OCI-LY1 (cell line): ENCODE data around the gene POLE.

ENCODE experiments used
- H2AFZ ChIP-seq: fragments of 200-600 bp; sonication (generic), shearing (Covaris generic); 2 replicates; pipeline ENCODE4 v1.6.0; 2014; ENCODE audit warnings: antibody characterized with exemption, mild to moderate bottlenecking, low read length
- H3F3A ChIP-seq: fragments of 200-600 bp; sonication (generic), shearing (Covaris generic); 2 replicates; pipeline ENCODE4 v1.6.0; 2014; ENCODE audit warnings: mild to moderate bottlenecking, antibody characterized with exemption, low read length, moderate library complexity; ENCODE audit not compliant: insufficient read depth
- H3K27ac ChIP-seq: fragments of 200-600 bp; sonication (generic); 2 replicates; pipeline ENCODE4 v1.5.1; 2014; ENCODE audit warnings: low read length, mixed run types, mild to moderate bottlenecking, low read depth; ENCODE audit not compliant: poor library complexity, severe bottlenecking
- H3K27me3 ChIP-seq: fragments of 200-600 bp; sonication (generic); 2 replicates; pipeline ENCODE4 v1.6.0; 2014; ENCODE audit warnings: antibody characterized with exemption, mild to moderate bottlenecking, low read length, moderate library complexity; ENCODE audit not compliant: insufficient read depth
- H3K36me3 ChIP-seq: fragments of 200-600 bp; sonication (generic); 2 replicates; pipeline ENCODE4 v1.6.1; 2014; ENCODE audit warnings: mild to moderate bottlenecking, antibody characterized with exemption, low read length, moderate library complexity, mixed read lengths; ENCODE audit not compliant: insufficient read depth
- H3K4me1 ChIP-seq: fragments of 200-600 bp; sonication (generic); 2 replicates; pipeline ENCODE4 v1.5.1; 2014; ENCODE audit warnings: mild to moderate bottlenecking, low read length, moderate library complexity; ENCODE audit not compliant: insufficient read depth, severe bottlenecking
- H3K4me2 ChIP-seq: fragments of 200-600 bp; sonication (generic), shearing (Covaris generic); 2 replicates; pipeline ENCODE4 v1.6.1; 2014; ENCODE audit warnings: low read length
- H3K4me3 ChIP-seq: fragments of 200-600 bp; sonication (generic); 2 replicates; pipeline ENCODE4 v1.5.1; 2014; ENCODE audit warnings: low read length, low read depth, mild to moderate bottlenecking, mixed read lengths; ENCODE audit not compliant: poor library complexity, severe bottlenecking
- H3K79me2 ChIP-seq: fragments of 200-600 bp; shearing (Covaris generic); 2 replicates; pipeline ENCODE4 v1.6.1; 2016; ENCODE audit warnings: mixed run types, low read length, mixed read lengths; ENCODE audit not compliant: insufficient read depth
- H3K9ac ChIP-seq: fragments of 200-600 bp; sonication (generic), shearing (Covaris generic); 2 replicates; pipeline ENCODE4 v1.6.1; 2014; ENCODE audit warnings: mild to moderate bottlenecking, low read length, mixed read lengths
- H3K9me2 ChIP-seq: fragments of 200-600 bp; sonication (generic), shearing (Covaris generic); 2 replicates; pipeline ENCODE4 v1.6.1; 2014; ENCODE audit warnings: low read depth, mild to moderate bottlenecking, low read length, mixed read lengths
- H3K9me3 ChIP-seq: fragments of 200-600 bp; shearing (Covaris generic); 2 replicates; pipeline ENCODE4 v1.6.1; 2014; ENCODE audit warnings: low read length, mixed read lengths
- H4K20me1 ChIP-seq: fragments of 200-600 bp; sonication (generic), shearing (Covaris generic); 2 replicates; pipeline ENCODE4 v1.6.0; 2016; ENCODE audit warnings: mild to moderate bottlenecking, low read length; ENCODE audit not compliant: insufficient read depth
- EZH2 ChIP-seq: fragments of 200-600 bp; sonication (generic), shearing (Covaris generic); IDR thresholded peaks from 2 replicates; pipeline ENCODE4 v1.8.0; 2017; ENCODE audit warnings: borderline replicate concordance, mixed run types, mild to moderate bottlenecking, antibody characterized with exemption, low read length, moderate library complexity, mixed read lengths
- TF ChIP-seq, protein P1 (sequence below): fragments of 200-600 bp; sonication (generic), shearing (Covaris generic); IDR thresholded peaks from 2 replicates; pipeline ENCODE4 v1.5.1; 2017; ENCODE audit warnings: mild to moderate bottlenecking, antibody characterized with exemption, low read length, moderate library complexity, mixed read lengths

Gene POLE

DNA sequence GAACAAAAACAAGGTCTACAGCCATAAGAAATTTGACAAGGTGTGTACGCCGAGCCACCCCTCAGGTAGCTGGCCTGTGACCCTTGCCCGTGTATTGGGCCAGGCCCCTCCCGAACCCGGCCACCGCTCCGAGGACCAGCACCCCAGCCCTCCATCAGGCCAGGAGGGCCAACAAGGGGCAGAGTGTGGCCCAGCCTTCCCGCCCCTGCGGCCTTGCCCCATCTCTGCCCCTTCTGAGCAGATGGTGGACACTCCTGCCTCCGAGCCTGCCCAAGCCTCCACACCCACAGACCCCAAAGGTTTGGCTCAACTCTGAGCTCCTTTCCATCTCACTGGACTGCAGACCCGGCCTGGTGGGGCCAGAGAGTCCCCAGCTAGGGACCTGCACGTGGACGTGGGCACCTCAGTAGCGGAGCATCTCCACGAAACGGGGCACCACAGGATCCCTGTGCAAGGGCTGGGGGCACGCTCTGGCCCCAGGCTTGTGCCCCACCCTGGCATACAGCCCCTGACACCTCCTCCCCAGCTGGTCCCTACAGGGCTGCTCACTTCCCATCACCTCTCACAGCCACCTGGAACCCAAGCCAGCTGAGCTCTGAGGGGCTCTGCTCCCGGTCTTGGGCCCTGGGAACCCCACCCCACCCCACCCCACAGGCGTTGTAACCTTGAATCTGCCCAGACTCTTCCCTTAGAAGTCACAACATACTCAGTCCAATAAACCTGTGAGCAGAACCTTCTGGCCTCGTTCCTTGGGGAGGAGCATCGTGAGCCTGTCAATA lies 65.3 kb downstream of the POLE start:
- no peak overlapping the region for H3K4me3 ChIP-seq
- H2AFZ ChIP-seq: no peak overlapping the region
- H3K79me2 ChIP-seq: no peaks in the 10 kb centered on the region
- no peaks in the 10 kb centered on the region for H3F3A ChIP-seq
- TF ChIP-seq, protein P1, sequence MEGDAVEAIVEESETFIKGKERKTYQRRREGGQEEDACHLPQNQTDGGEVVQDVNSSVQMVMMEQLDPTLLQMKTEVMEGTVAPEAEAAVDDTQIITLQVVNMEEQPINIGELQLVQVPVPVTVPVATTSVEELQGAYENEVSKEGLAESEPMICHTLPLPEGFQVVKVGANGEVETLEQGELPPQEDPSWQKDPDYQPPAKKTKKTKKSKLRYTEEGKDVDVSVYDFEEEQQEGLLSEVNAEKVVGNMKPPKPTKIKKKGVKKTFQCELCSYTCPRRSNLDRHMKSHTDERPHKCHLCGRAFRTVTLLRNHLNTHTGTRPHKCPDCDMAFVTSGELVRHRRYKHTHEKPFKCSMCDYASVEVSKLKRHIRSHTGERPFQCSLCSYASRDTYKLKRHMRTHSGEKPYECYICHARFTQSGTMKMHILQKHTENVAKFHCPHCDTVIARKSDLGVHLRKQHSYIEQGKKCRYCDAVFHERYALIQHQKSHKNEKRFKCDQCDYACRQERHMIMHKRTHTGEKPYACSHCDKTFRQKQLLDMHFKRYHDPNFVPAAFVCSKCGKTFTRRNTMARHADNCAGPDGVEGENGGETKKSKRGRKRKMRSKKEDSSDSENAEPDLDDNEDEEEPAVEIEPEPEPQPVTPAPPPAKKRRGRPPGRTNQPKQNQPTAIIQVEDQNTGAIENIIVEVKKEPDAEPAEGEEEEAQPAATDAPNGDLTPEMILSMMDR: no peak
- TF ChIP-seq EZH2: no peak
- H3K4me1 ChIP-seq: no peaks in the 10 kb centered on the region
- no peak overlapping the region for H3K27ac ChIP-seq
- H3K27me3 ChIP-seq: no peaks in the 10 kb centered on the region
- no peaks in the 10 kb centered on the region for H3K9me2 ChIP-seq
- H3K4me2 ChIP-seq: no peak overlapping the region
- no peak overlapping the region for H3K9ac ChIP-seq
- H3K9me3 ChIP-seq: no peaks in the 10 kb centered on the region
- no peaks in the 10 kb centered on the region for H4K20me1 ChIP-seq
- H3K36me3 ChIP-seq: peaks cover 33% of the 10 kb centered on the region

DNA sequence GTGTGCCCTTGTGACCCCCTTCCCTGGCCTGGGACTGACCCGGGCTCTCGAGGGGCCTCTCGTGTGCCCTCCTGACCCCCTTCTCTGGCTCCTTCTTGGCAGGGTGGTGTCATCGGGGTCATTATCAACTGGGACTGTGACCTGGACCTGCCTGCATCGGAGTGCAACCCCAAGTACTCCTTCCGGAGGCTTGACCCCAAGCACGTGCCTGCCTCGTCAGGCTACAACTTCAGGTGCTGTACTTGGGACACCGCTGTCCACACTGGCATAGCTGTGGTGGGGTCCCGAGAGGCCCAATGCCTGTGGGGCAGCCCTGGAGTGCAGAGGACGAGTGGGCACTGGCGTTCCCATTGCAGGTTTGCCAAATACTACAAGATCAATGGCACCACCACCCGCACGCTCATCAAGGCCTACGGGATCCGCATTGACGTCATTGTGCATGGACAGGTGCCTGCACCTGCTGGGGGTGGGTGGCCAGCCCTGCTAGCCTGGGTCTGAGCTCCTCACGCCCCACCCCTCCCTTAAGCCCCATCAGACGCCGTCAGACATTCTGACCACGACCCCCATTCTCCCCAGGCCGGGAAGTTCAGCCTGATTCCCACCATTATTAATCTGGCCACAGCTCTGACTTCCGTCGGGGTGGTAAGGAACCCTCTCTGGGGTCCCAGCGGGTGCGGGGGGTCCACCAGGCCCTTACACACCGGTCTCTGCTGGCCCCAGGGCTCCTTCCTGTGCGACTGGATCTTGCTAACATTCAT lies 66.1 kb downstream of the POLE start:
- H3F3A ChIP-seq: no peaks in the 10 kb centered on the region
- H3K36me3 ChIP-seq: peaks cover 27% of the 10 kb centered on the region
- H3K27ac ChIP-seq: no peak overlapping the region
- TF ChIP-seq, protein P1: no peak
- no peak for TF ChIP-seq EZH2
- H3K9ac ChIP-seq: no peak overlapping the region
- H3K4me2 ChIP-seq: no peak overlapping the region
- no peaks in the 10 kb centered on the region for H3K4me1 ChIP-seq
- H4K20me1 ChIP-seq: no peaks in the 10 kb centered on the region
- H3K4me3 ChIP-seq: no peak overlapping the region
- no peaks in the 10 kb centered on the region for H3K27me3 ChIP-seq
- no peaks in the 10 kb centered on the region for H3K9me2 ChIP-seq
- H3K79me2 ChIP-seq: no peaks in the 10 kb centered on the region
- no peak overlapping the region for H2AFZ ChIP-seq
- H3K9me3 ChIP-seq: 0 out of 2 replicates have a peak, but pooled peaks cover 3% of the 10 kb centered on the region

DNA sequence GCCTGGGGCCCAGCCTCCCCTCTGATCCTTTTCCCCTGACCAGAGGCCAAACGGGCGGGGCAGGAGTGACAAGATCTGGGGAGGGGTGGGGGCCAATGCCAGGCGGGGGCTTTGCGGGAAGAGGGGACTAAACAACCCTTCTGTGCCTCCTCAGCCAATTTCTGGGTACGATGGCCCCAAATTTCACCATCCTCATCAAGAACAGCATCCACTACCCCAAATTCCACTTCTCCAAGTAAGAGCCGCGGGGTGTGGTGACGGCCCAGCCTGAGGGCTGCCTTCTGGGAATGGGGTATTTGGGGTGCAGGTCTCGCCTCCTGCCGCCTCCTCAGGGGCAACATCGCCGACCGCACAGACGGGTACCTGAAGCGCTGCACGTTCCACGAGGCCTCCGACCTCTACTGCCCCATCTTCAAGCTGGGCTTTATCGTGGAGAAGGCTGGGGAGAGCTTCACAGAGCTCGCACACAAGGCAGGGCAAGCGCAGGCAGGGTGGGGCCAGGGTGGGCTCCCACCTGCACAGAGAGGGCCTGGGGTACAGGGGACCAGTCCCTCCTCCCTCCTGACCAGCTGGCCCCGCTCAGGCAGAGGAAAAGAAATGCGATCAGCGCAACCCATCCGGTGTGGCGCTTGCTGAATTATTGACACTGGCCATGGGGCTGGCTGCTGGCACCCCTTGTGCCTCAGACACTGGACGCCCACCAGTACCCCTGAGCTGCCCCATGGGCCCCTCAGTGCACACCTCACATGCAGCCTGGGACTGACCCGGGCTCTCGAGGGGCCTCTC lies 66.8 kb downstream of the POLE start:
- H3K4me1 ChIP-seq: no peaks in the 10 kb centered on the region
- no peaks in the 10 kb centered on the region for H3K79me2 ChIP-seq
- no peak overlapping the region for H3K4me3 ChIP-seq
- H2AFZ ChIP-seq: no peak overlapping the region
- H3K36me3 ChIP-seq: peaks cover 20% of the 10 kb centered on the region
- no peak for TF ChIP-seq EZH2
- TF ChIP-seq, protein P1: no peak
- H3K9ac ChIP-seq: no peak overlapping the region
- H3K27me3 ChIP-seq: no peaks in the 10 kb centered on the region
- H3K4me2 ChIP-seq: no peak overlapping the region
- H3K27ac ChIP-seq: no peak overlapping the region
- no peaks in the 10 kb centered on the region for H4K20me1 ChIP-seq
- no peaks in the 10 kb centered on the region for H3F3A ChIP-seq
- 0 out of 2 replicates have a peak, but pooled peaks cover 3% of the 10 kb centered on the region for H3K9me3 ChIP-seq
- no peaks in the 10 kb centered on the region for H3K9me2 ChIP-seq
